ENCODE measurements around the gene CMTR1.

- TF ChIP-seq CTCF (conservative IDR thresholded peaks at IDR 0.05 in 1 of 2, IDR thresholded peaks at IDR 0.05 in 1 of 2; ENCODE audit: extremely low read depth in 1 of 2, insufficient read depth in 1 of 2, low read depth in 1 of 2, low read length in 2 of 2) (no peak), EZH2 (IDR thresholded peaks at IDR 0.05; ENCODE audit: borderline replicate concordance, low read length) (no peak)
Measured at GRCh38 chr6:37432916-37433656, at the start of gene CMTR1.
